ENCODE data around the gene COL4A3.

Gene COL4A3

DNA sequence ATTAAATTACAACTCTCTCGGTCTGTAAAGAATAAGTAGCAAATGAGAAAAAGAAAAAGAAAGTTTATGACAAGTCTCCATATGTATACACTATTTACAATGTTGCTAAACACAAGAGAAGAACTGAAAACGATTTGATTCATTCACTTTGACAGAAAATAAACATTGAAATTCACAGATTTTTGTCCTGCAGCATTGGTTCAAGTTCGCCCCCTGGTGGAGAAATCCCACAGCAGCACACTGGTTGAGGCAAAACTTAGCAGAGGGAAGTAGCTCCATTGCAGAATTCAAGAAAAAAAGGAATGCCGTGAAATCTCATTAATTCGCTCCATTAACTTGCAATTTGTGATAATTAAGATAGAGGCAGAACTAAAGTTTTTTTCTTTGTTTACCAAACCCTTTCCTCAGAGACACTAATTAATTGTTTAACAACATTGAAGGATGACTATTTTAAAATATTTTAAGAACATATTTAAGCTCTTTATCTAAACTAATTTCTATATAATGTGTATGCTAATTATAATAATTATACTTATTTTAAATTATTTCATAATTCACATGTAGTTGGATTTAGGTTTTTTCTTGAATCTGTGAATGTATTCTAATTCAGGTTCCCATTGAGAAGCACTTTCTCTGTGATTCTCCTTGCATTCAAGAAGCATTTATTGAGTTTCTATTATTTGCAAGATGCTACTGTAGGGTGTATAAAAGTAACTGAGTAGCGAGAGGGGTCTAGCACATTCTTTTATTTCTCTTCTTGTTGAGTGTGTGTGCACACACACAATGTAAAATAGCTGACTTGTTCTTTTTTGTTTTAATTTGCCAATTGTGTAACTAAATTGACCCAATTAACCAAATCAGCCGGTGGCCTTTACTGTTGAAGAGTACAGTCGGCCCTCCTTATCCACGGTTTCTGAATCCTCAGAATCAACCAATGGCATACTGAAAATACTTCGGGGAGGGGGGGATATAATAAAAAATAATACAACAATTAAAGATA, 74.1 kb downstream of the COL4A3 start:
- Histone ChIP-seq H3K9ac (ENCODE audit: low read length in 2 of 2) (no peak overlapping the region), H3K9me3 (ENCODE audit: control insufficient read depth in 2 of 2, low read length in 2 of 2) (no peaks in the 10 kb centered on the region), H3K27me3 (ENCODE audit: control insufficient read depth in 1 of 2, insufficient read depth in 2 of 2, low read length in 2 of 2) (no peaks in the 10 kb centered on the region), H3K27ac (ENCODE audit: low read length) (no peak overlapping the region), H3K36me3 (ENCODE audit: control insufficient read depth in 2 of 2, insufficient read depth in 2 of 2, low read length in 2 of 2) (no peaks in the 10 kb centered on the region), H3K4me1 (ENCODE audit: control insufficient read depth, insufficient read depth, low read length) (no peaks in the 10 kb centered on the region), H3K4me3 (ENCODE audit: low read length in 2 of 2) (no peak overlapping the region)

DNA sequence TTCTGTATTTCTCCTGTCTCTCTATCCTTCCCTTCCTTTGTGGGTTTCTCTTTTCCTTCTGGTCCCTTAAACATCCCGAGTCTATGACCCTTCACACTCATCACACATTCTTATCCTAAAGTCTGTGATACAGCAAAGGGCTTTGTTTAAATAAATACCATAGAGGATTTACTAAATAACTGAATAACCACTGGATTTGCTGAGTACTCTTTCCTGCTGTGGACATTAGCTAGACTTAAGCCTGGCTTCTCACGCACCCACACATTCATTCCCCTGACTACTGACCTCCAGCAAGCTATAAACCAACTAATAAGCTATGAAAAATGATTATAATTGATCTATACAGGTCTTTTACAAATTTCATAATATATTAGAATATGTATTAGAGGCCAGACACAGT, 76.6 kb downstream of the COL4A3 start:
- no peaks in the 10 kb centered on the region for H3K27me3 ChIP-seq (ENCODE audit: control insufficient read depth in 1 of 2, insufficient read depth in 2 of 2, low read length in 2 of 2)
- H3K4me3 ChIP-seq (ENCODE audit: low read length in 2 of 2), result no peak overlapping the region
- H3K9me3 ChIP-seq (ENCODE audit: control insufficient read depth in 2 of 2, low read length in 2 of 2), result no peaks in the 10 kb centered on the region
- no peak overlapping the region for H3K27ac ChIP-seq (ENCODE audit: low read length)
- no peaks in the 10 kb centered on the region for H3K36me3 ChIP-seq (ENCODE audit: control insufficient read depth in 2 of 2, insufficient read depth in 2 of 2, low read length in 2 of 2)
- H3K4me1 ChIP-seq (ENCODE audit: control insufficient read depth, insufficient read depth, low read length), result no peaks in the 10 kb centered on the region
- H3K9ac ChIP-seq (ENCODE audit: low read length in 2 of 2), result no peak overlapping the region

DNA sequence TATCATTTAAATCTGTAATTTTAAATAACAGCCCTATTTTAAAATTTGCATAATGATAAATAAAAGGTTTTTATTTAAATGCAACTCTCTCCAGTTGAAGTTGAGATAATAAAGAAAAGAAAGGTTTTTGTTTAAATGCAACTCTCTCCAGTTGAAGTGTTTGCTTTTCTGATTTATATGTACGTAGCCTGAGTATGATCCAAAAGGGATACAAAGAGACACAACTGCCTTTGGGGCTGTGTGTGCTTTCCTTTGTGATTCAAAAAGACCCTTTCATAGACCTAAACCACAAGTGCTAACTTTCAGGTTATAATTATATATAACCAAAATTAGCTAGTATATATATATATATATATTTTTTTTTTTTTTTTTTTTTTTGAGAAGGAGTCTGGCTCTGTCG, 84.5 kb downstream of the COL4A3 start:
- no peaks in the 10 kb centered on the region for H3K9me3 ChIP-seq (ENCODE audit: control insufficient read depth in 2 of 2, low read length in 2 of 2)
- H3K36me3 ChIP-seq (ENCODE audit: control insufficient read depth in 2 of 2, insufficient read depth in 2 of 2, low read length in 2 of 2), result no peaks in the 10 kb centered on the region
- no peak overlapping the region for H3K4me3 ChIP-seq (ENCODE audit: low read length in 2 of 2)

DNA sequence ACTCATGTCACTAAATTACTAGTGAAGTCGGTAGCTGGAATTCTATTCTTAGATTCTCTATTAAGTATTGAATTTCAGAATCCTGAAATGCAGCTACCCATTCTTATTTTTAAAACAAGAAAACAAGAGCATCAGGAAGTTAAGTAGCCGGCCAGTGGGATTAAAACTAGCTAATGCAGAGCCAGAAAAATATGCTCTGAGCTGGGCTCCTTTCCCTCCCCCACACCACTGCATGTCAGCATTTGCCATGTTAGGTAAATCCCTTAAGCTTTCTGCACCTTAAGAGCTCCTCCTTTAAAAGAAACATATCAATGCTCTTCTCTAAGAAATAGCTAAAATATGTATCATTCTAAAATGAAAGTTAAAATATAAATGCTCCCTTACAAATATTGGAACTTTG, 88.4 kb downstream of the COL4A3 start:
- no peak overlapping the region for H3K9ac ChIP-seq (ENCODE audit: low read length in 2 of 2)
- no peaks in the 10 kb centered on the region for H3K36me3 ChIP-seq (ENCODE audit: control insufficient read depth in 2 of 2, insufficient read depth in 2 of 2, low read length in 2 of 2)
- no peaks in the 10 kb centered on the region for H3K4me1 ChIP-seq (ENCODE audit: control insufficient read depth, insufficient read depth, low read length)
- H3K4me3 ChIP-seq (ENCODE audit: low read length in 2 of 2), result no peak overlapping the region
- H3K9me3 ChIP-seq (ENCODE audit: control insufficient read depth in 2 of 2, low read length in 2 of 2), result no peaks in the 10 kb centered on the region
- H3K27me3 ChIP-seq (ENCODE audit: control insufficient read depth in 1 of 2, insufficient read depth in 2 of 2, low read length in 2 of 2), result no peaks in the 10 kb centered on the region
- H3K27ac ChIP-seq (ENCODE audit: low read length), result no peak overlapping the region

More for the DNA sequence above, 84.5 kb downstream of the COL4A3 start:
- Histone ChIP-seq H3K27me3 (ENCODE audit: control insufficient read depth in 1 of 2, insufficient read depth in 2 of 2, low read length in 2 of 2) (no peaks in the 10 kb centered on the region), H3K9ac (ENCODE audit: low read length in 2 of 2) (no peak overlapping the region), H3K4me1 (ENCODE audit: control insufficient read depth, insufficient read depth, low read length) (no peaks in the 10 kb centered on the region), H3K27ac (ENCODE audit: low read length) (no peak overlapping the region)

DNA sequence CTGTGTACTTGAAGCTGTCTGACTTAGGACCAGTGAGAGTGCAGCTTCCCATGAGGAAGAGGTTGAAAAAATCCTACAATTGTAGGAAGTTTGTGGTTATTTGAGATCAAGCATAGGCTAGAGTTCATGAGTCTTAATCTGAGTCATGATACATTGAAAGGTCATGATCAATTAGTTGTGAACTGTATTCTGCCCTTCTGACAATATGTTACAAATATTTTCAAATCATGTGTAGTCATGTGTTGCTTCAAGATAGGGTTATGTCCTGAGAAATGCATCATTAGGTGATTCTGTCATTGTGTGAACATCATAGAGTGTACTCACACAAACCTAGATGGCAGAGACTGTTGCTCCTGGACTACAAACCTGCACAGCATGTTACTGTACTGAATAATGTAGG, 92.2 kb downstream of the COL4A3 start:
- Histone ChIP-seq H3K9me3 (ENCODE audit: control insufficient read depth in 2 of 2, low read length in 2 of 2) (peaks cover 0 to 3% of the 10 kb centered on the region in 2 donors), H3K27me3 (ENCODE audit: control insufficient read depth in 1 of 2, insufficient read depth in 2 of 2, low read length in 2 of 2) (no peaks in the 10 kb centered on the region), H3K27ac (ENCODE audit: low read length) (no peak overlapping the region), H3K9ac (ENCODE audit: low read length in 2 of 2) (no peak overlapping the region), H3K36me3 (ENCODE audit: control insufficient read depth in 2 of 2, insufficient read depth in 2 of 2, low read length in 2 of 2) (no peaks in the 10 kb centered on the region), H3K4me1 (ENCODE audit: control insufficient read depth, insufficient read depth, low read length) (no peaks in the 10 kb centered on the region), H3K4me3 (ENCODE audit: low read length in 2 of 2) (no peak overlapping the region)

DNA sequence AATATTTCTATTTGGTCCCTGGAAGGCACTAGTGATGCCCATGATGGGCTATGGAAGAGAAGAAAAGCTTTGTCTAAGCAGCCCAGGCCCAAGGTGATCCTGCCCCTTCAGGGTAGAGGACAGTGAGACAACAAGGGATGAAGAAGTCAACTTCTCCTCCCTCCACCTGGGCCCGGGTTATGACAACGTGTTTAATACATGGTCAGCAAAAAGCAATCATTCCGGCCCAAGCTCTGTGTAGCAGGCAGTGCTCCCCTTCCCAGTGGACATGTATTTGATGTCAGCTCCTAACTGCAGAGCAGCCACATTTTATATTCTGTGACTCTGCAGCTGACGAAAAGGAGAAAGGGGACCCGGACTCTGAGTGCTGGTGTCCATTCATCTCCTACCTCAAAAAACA, 93.4 kb downstream of the COL4A3 start:
- H3K36me3 ChIP-seq (ENCODE audit: control insufficient read depth in 2 of 2, insufficient read depth in 2 of 2, low read length in 2 of 2), result no peaks in the 10 kb centered on the region
- H3K4me1 ChIP-seq (ENCODE audit: control insufficient read depth, insufficient read depth, low read length), result no peaks in the 10 kb centered on the region
- H3K27me3 ChIP-seq (ENCODE audit: control insufficient read depth in 1 of 2, insufficient read depth in 2 of 2, low read length in 2 of 2), result no peaks in the 10 kb centered on the region
- no peak overlapping the region for H3K9ac ChIP-seq (ENCODE audit: low read length in 2 of 2)
- H3K4me3 ChIP-seq (ENCODE audit: low read length in 2 of 2), result no peak overlapping the region
- no peak overlapping the region for H3K27ac ChIP-seq (ENCODE audit: low read length)
- peaks cover 0 to 3% of the 10 kb centered on the region in 2 donors for H3K9me3 ChIP-seq (ENCODE audit: control insufficient read depth in 2 of 2, low read length in 2 of 2)

DNA sequence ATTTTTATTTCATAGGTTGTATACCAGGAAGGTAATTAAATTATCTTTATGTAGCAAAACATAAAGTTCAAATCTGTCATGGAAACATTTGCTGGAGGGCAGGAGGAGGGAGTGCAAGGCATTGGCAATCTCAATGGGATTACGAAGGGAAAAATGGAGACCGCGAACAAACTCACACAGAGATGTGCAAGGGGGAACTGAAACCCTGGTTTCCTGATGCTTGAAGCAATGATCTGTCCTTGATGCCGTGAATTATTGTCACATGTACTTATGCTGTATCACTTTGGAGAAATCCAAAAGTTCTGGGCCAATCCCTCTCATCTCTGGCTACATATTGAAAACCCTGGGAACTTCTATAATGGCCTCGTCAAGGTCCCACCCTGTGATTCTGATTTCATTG, 95.6 kb downstream of the COL4A3 start:
- Histone ChIP-seq H3K27me3 (ENCODE audit: control insufficient read depth in 1 of 2, insufficient read depth in 2 of 2, low read length in 2 of 2) (no peaks in the 10 kb centered on the region), H3K4me1 (ENCODE audit: control insufficient read depth, insufficient read depth, low read length) (no peaks in the 10 kb centered on the region), H3K9ac (ENCODE audit: low read length in 2 of 2) (no peak overlapping the region), H3K36me3 (ENCODE audit: control insufficient read depth in 2 of 2, insufficient read depth in 2 of 2, low read length in 2 of 2) (no peaks in the 10 kb centered on the region), H3K4me3 (ENCODE audit: low read length in 2 of 2) (no peak overlapping the region), H3K9me3 (ENCODE audit: control insufficient read depth in 2 of 2, low read length in 2 of 2) (peaks cover 0 to 3% of the 10 kb centered on the region in 2 donors), H3K27ac (ENCODE audit: low read length) (no peak overlapping the region)

DNA sequence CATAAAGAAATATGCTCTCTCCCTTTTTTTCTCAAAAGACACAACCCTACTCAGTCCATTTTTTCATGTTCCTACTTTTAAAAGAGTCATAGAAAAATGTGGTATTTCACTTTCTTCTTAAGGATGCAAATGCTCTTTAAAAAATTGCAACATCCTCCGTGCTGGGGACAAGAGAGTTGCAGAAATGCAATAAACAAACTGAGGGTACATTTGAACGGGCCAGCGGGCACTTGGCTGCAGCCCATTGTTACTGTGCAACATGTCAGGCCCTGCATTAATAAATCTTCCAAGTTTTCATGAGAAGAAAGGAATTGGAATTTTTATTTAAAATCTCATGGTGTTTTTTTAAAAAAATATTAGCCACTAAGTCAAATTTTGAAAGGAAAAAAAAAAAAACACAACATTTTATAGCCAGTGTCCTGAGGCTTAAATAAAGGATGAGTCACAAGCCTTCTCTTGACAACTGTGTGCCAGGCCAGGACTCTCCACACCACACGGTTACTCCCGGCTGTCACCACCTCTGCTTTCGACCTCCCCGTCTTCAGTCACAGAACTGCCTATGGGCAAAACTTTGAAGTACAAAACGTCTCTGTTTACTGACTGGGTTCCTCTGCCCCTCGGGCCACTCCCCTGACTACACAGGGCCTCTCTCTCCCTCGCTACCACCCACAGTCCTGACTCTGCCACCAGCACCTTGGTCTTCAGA, 103.1 kb downstream of the COL4A3 start:
- H3K27ac ChIP-seq (ENCODE audit: low read length), result no peak overlapping the region
- H3K4me1 ChIP-seq (ENCODE audit: control insufficient read depth, insufficient read depth, low read length), result no peaks in the 10 kb centered on the region
- no peaks in the 10 kb centered on the region for H3K9me3 ChIP-seq (ENCODE audit: control insufficient read depth in 2 of 2, low read length in 2 of 2)
- no peaks in the 10 kb centered on the region for H3K36me3 ChIP-seq (ENCODE audit: control insufficient read depth in 2 of 2, insufficient read depth in 2 of 2, low read length in 2 of 2)
- no peak overlapping the region for H3K4me3 ChIP-seq (ENCODE audit: low read length in 2 of 2)
- no peaks in the 10 kb centered on the region for H3K27me3 ChIP-seq (ENCODE audit: control insufficient read depth in 1 of 2, insufficient read depth in 2 of 2, low read length in 2 of 2)
- H3K9ac ChIP-seq (ENCODE audit: low read length in 2 of 2), result no peak overlapping the region

DNA sequence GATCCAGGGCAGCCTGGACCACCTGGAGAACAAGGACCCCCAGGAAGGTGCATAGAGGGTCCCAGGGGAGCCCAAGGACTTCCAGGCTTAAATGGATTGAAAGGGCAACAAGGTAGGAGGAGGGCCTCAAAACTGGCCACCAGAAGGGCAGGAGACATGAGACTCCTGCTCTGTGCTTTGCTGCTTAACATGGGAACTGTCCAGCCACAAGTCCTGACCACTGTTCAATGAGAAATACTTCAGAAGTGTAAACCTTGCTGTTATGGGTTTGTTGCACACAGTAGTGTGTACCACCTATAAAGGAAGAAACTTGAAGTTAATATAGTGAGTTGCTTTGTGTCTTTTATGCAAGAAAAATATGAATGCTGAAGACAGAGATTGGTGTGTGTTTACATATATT, 116.5 kb downstream of the COL4A3 start:
- H3K4me1 ChIP-seq (ENCODE audit: control insufficient read depth, insufficient read depth, low read length), result no peaks in the 10 kb centered on the region
- H3K27ac ChIP-seq (ENCODE audit: low read length), result no peak overlapping the region
- no peaks in the 10 kb centered on the region for H3K9me3 ChIP-seq (ENCODE audit: control insufficient read depth in 2 of 2, low read length in 2 of 2)
- no peak overlapping the region for H3K4me3 ChIP-seq (ENCODE audit: low read length in 2 of 2)
- H3K27me3 ChIP-seq (ENCODE audit: control insufficient read depth in 1 of 2, insufficient read depth in 2 of 2, low read length in 2 of 2), result no peaks in the 10 kb centered on the region
- H3K9ac ChIP-seq (ENCODE audit: low read length in 2 of 2), result no peak overlapping the region
- H3K36me3 ChIP-seq (ENCODE audit: control insufficient read depth in 2 of 2, insufficient read depth in 2 of 2, low read length in 2 of 2), result no peaks in the 10 kb centered on the region

DNA sequence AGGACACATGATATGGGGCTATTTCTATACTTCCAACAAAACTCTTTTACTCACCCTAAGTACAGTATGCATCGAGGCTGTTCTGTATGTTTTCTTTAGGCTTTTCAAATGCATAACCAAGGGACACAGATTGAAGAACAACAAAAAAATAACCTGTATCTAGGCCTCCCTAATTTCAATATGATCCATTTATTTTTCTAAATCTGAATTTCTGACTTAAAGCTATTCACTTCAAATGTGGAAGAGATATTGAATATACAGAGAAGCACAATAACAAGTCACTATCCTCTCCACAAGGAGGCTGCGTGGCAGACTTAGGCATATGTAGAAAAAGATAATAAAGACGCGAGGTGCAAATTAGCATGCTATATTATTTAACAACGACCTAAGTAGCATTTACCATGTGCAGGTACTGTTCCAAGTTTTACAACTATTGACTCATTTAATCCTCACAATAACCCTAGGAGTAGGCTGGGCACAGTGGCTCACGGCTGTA, 121.4 kb downstream of the COL4A3 start:
- Histone ChIP-seq H3K4me3 (ENCODE audit: low read length in 2 of 2) (no peak overlapping the region), H3K27me3 (ENCODE audit: control insufficient read depth in 1 of 2, insufficient read depth in 2 of 2, low read length in 2 of 2) (no peaks in the 10 kb centered on the region), H3K36me3 (ENCODE audit: control insufficient read depth in 2 of 2, insufficient read depth in 2 of 2, low read length in 2 of 2) (no peaks in the 10 kb centered on the region), H3K4me1 (ENCODE audit: control insufficient read depth, insufficient read depth, low read length) (no peaks in the 10 kb centered on the region), H3K27ac (ENCODE audit: low read length) (no peak overlapping the region), H3K9me3 (ENCODE audit: control insufficient read depth in 2 of 2, low read length in 2 of 2) (no peaks in the 10 kb centered on the region), H3K9ac (ENCODE audit: low read length in 2 of 2) (no peak overlapping the region)

Measured in stomach smooth muscle (tissue), 2 donors.